ENCODE data around the gene CCDC182.

GRCh38 chr17:57781386-57782061, 36.4 kb upstream of the CCDC182 start:
- no peak for TF ChIP-seq CTCF (IDR thresholded peaks at IDR 0.05; ENCODE audit: low read length)
- no peak for TF ChIP-seq EZH2 (IDR thresholded peaks at IDR 0.05; ENCODE audit: borderline replicate concordance, low read length)
